NCI-H1092 treated with DMSO at 0.1 percent for 48 hours (cell line): ENCODE data around the gene TCAIM.

ENCODE experiments used
- DNase-seq: peaks from one replicate; lab custom pipeline; 2025; lab: John Stamatoyannopoulos, UW

TCAIM gene

GRCh38 chr3:44445786-44446185 is 107.2 kb downstream of the TCAIM start:
- DNase-seq = no peak

- no peak for DNase-seq
These were observed 108.4 kb downstream of the TCAIM start for GRCh38 chr3:44446929-44447328.

GRCh38 chr3:44451441-44451840 is 112.9 kb downstream of the TCAIM start:
- no peak for DNase-seq

- no peak for DNase-seq
These were observed 115.7 kb downstream of the TCAIM start for GRCh38 chr3:44454258-44454657.

- no peak for DNase-seq
These were observed 116.8 kb downstream of the TCAIM start for GRCh38 chr3:44455318-44455717.
